Activated naive CD8-positive, alpha-beta T cell treated with anti-CD3 and anti-CD28 coated beads, Interleukin-2, amount 10 ng/mL, durations not matched to agents 7 days and 5 days (primary cell): ENCODE data around the gene TM9SF4. TPM values are rescaled to one million over a fixed set of nuclear protein-coding genes. Genes with fewer than 3 reads are reported as not detected.

ENCODE experiments used
- ATAC-seq: fragments of 150-1000 bp; cut with Tn5 transposase; one replicate; pipeline ENCODE4 v1.10.0; 2021; ENCODE audit warnings: low read depth, moderate library complexity
- POLR2A ChIA-PET: fragments of 350-600 bp; sonication (Branson Sonifier 250); formaldehyde crosslinking; loops from one replicate; lab custom pipeline; 2021; ENCODE audit warnings: antibody characterized with exemption; lab: Charles Lee
- DNase-seq: peaks from one replicate; pipeline ENCODE4 v3.0.0; 2021
- H3K27ac Mint-ChIP-seq: one replicate; pipeline ENCODE4 v1.8.0; 2022; ENCODE audit warnings: mild to moderate bottlenecking, mixed read lengths
- H3K27me3 Mint-ChIP-seq: one replicate; pipeline ENCODE4 v1.8.0; 2022; ENCODE audit warnings: mild to moderate bottlenecking, moderate library complexity, mixed read lengths
- H3K36me3 Mint-ChIP-seq: one replicate; pipeline ENCODE4 v1.8.0; 2021; ENCODE audit warnings: mild to moderate bottlenecking, mixed read lengths
- H3K4me1 Mint-ChIP-seq: one replicate; pipeline ENCODE4 v1.8.0; 2021; ENCODE audit warnings: mixed read lengths
- H3K4me3 Mint-ChIP-seq: one replicate; pipeline ENCODE4 v1.8.0; 2022; ENCODE audit warnings: mild to moderate bottlenecking, moderate library complexity, mixed read lengths
- H3K9me3 Mint-ChIP-seq: one replicate; pipeline ENCODE4 v1.8.0; 2021; ENCODE audit warnings: mixed read lengths
- total RNA-seq, 2 experiments: library from RNA; stranded (reverse); gene quantifications; one replicate each; pipeline ENCODE4 v1.2.3, GENCODE V29; 2021

TM9SF4 gene
- total RNA-seq, 2 experiments from 2014 or later = 36.9 to 39.7 TPM

GRCh38 chr20:32207626-32208498, 98.3 kb downstream of the TM9SF4 start, which contains the start of the genes PLAGL2 and POFUT1:
Gene PLAGL2, minus strand, starts transcription at chr20:32207743. Its CDS starts 5,565 bp downstream, at chr20:32202178.
Gene POFUT1, plus strand, starts transcription at chr20:32207880. Its CDS starts 62 bp downstream, at chr20:32207942.
- peak within 1 kb of the TSS; percentile 97 for H3K4me3 Mint-ChIP-seq
- peaks cover 8% of the 10 kb centered on the region for H3K36me3 Mint-ChIP-seq
- DNase-seq (peak; percentile 95), ATAC-seq (peak; percentile 97)
- POLR2A ChIA-PET = interaction anchor here (0.7 kb wide), 1 partner anchor 403 kb away, joined by 3 read pairs; no protein-coding TSS in a partner anchor
- no peaks in the 10 kb centered on the region for H3K9me3 Mint-ChIP-seq
- peaks cover 59% of the 10 kb centered on the region for H3K4me1 Mint-ChIP-seq
- no peaks in the 10 kb centered on the region for H3K27me3 Mint-ChIP-seq
- H3K27ac Mint-ChIP-seq = peak within 1 kb of the TSS; percentile 91

- H3K27ac Mint-ChIP-seq = peak overlapping the region; percentile 59
- H3K4me1 Mint-ChIP-seq = peaks cover 58% of the 10 kb centered on the region
- H3K36me3 Mint-ChIP-seq = peaks cover 8% of the 10 kb centered on the region
- peak overlapping the region; percentile 87 for H3K4me3 Mint-ChIP-seq
- POLR2A ChIA-PET = interaction anchor here (0.7 kb wide), 1 partner anchor 78 kb away, joined by 6 read pairs; no protein-coding TSS in a partner anchor
- no peaks in the 10 kb centered on the region for H3K9me3 Mint-ChIP-seq
- ATAC-seq (no peak), DNase-seq (no peak)
- H3K27me3 Mint-ChIP-seq = no peaks in the 10 kb centered on the region
Observed at GRCh38 chr20:32208499-32209154, 99.1 kb downstream of the TM9SF4 start.

GRCh38 chr20:32209850-32210605, 100.5 kb downstream of the TM9SF4 start:
- POLR2A ChIA-PET = no interaction called here
- ATAC-seq (no peak), DNase-seq (no peak)
- H3K36me3 Mint-ChIP-seq = peaks cover 10% of the 10 kb centered on the region
- no peak overlapping the region for H3K4me3 Mint-ChIP-seq
- H3K4me1 Mint-ChIP-seq = peaks cover 50% of the 10 kb centered on the region
- peak overlapping the region; percentile 26 for H3K27ac Mint-ChIP-seq
- no peaks in the 10 kb centered on the region for H3K27me3 Mint-ChIP-seq
- no peaks in the 10 kb centered on the region for H3K9me3 Mint-ChIP-seq

- DNase-seq = no peak
- ATAC-seq = no peak
- H3K27me3 Mint-ChIP-seq = no peaks in the 10 kb centered on the region
- POLR2A ChIA-PET = no interaction called here
- no peak overlapping the region for H3K4me3 Mint-ChIP-seq
- peaks cover 29% of the 10 kb centered on the region for H3K4me1 Mint-ChIP-seq
- no peaks in the 10 kb centered on the region for H3K9me3 Mint-ChIP-seq
- H3K36me3 Mint-ChIP-seq = peaks cover 33% of the 10 kb centered on the region
- H3K27ac Mint-ChIP-seq = no peak overlapping the region
Observed at GRCh38 chr20:32213870-32214269, 104.4 kb downstream of the TM9SF4 start.

- H3K9me3 Mint-ChIP-seq = no peaks in the 10 kb centered on the region
- peaks cover 22% of the 10 kb centered on the region for H3K4me1 Mint-ChIP-seq
- POLR2A ChIA-PET = no interaction called here
- no peak overlapping the region for H3K4me3 Mint-ChIP-seq
- H3K27ac Mint-ChIP-seq = no peak overlapping the region
- H3K27me3 Mint-ChIP-seq = no peaks in the 10 kb centered on the region
- DNase-seq (no peak), ATAC-seq (no peak)
- peaks cover 44% of the 10 kb centered on the region for H3K36me3 Mint-ChIP-seq
Observed at GRCh38 chr20:32215147-32215546, 105.6 kb downstream of the TM9SF4 start.

- Mint-ChIP-seq H3K27me3 (no peaks in the 10 kb centered on the region), H3K9me3 (no peaks in the 10 kb centered on the region), H3K36me3 (peaks cover 46% of the 10 kb centered on the region), H3K27ac (no peak overlapping the region), H3K4me1 (peaks cover 18% of the 10 kb centered on the region), H3K4me3 (no peak overlapping the region)
- ATAC-seq (no peak), DNase-seq (no peak)
- POLR2A ChIA-PET = no interaction called here
Observed at GRCh38 chr20:32215729-32216128, 106.2 kb downstream of the TM9SF4 start.

GRCh38 chr20:32216179-32217142, 106.9 kb downstream of the TM9SF4 start:
- POLR2A ChIA-PET = no interaction called here
- DNase-seq (no peak), ATAC-seq (no peak)
- Mint-ChIP-seq H3K27ac (no peak overlapping the region), H3K36me3 (peaks cover 47% of the 10 kb centered on the region), H3K4me1 (peaks cover 14% of the 10 kb centered on the region), H3K27me3 (no peaks in the 10 kb centered on the region), H3K9me3 (no peaks in the 10 kb centered on the region), H3K4me3 (no peak overlapping the region)

Other genes starting within 250 kb of the TM9SF4 start
- gene DUSP15, start 239.2 kb upstream of the TM9SF4 start, total RNA-seq = not detected
- not detected for gene TTLL9, start 239.1 kb upstream of the TM9SF4 start, total RNA-seq
- 10 to 100 TPM; 13.1 to 13.4 TPM for gene PDRG1, start 157.7 kb upstream of the TM9SF4 start, total RNA-seq
- gene XKR7, start 141.6 kb upstream of the TM9SF4 start, total RNA-seq = not detected
- not detected for gene CCM2L, start 99.3 kb upstream of the TM9SF4 start, total RNA-seq
- under 1 TPM; 0.61 to 0.79 TPM for gene HCK, start 57.5 kb upstream of the TM9SF4 start, total RNA-seq
- 10 to 100 TPM; 20.4 to 20.8 TPM for gene PLAGL2, start 98.0 kb downstream of the TM9SF4 start, total RNA-seq
- 10 to 100 TPM; 23.9 to 24.2 TPM for gene POFUT1, start 98.2 kb downstream of the TM9SF4 start, total RNA-seq
- 10 to 100 TPM; 14.3 to 14.4 TPM for gene KIF3B, start 167.9 kb downstream of the TM9SF4 start, total RNA-seq
- gene ASXL1, start 248.6 kb downstream of the TM9SF4 start, total RNA-seq = 100 to 1,000 TPM; 102 to 107 TPM